ENCODE data around the gene ILRUN. TPM values are rescaled to one million over a fixed set of nuclear protein-coding genes. Genes with fewer than 3 reads are reported as not detected.

The ILRUN gene
- total and polyA plus RNA-seq, 9 of the 15 experiments (the other 6 are each of a cell fraction or from before 2014, with no cell fraction given), result 24.9 to 78.9 (median 53.4) TPM

DNA sequence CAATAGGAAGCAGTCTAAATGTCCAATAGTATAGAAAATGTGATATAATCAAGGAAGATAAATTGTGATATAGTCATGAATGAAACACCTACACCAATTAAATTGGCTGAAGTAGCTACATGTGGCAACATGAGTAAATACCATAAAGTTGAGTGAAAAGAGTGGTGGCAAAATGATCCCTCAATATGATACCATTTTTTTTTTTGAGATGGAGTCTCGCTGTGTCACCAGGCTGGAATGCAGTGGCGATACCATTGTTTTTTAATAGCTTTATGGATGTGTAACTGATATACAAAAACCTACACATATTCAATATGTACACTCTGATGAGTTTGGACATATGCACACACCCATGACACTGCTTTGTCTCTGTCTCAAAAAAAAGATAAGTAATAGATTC, 20.9 kb upstream of the ILRUN start:
- Histone ChIP-seq H3K27ac (ENCODE audit: extremely low read depth, low read depth, low read length) (no peak overlapping the region), H3K4me2 (ENCODE audit: insufficient read depth, low read length) (no peak overlapping the region), H3K9ac (ENCODE audit: insufficient read depth in 1 of 2, low read depth in 2 of 2, low read length in 2 of 2) (no peak overlapping the region), H3K9me1 (ENCODE audit: control insufficient read depth, insufficient read depth, low read length) (no peaks in the 10 kb centered on the region), H4K20me1 (replicated peaks; ENCODE audit: control insufficient read depth, insufficient read depth, low read length) (no peaks in the 10 kb centered on the region), H3K4me3 (no peak overlapping the region), H3K27me3 (ENCODE audit: control insufficient read depth in 2 of 2, insufficient read depth in 2 of 2, low read length in 2 of 2) (no peaks in the 10 kb centered on the region), H3K36me3 (ENCODE audit: control insufficient read depth, insufficient read depth, low read length) (no peaks in the 10 kb centered on the region), H3K9me3 (replicated peaks; ENCODE audit: control insufficient read depth, insufficient read depth, low read depth, low read length) (no peaks in the 10 kb centered on the region), H2AFZ (ENCODE audit: low read depth, low read length) (no peak overlapping the region), H3K79me2 (ENCODE audit: control insufficient read depth, insufficient read depth, low read length) (no peaks in the 10 kb centered on the region), H3K4me1 (replicated peaks in 1 of 2; ENCODE audit: control insufficient read depth in 2 of 2, insufficient read depth in 2 of 2, low read length in 2 of 2) (peaks cover 11 to 16% of the 10 kb centered on the region in 2 experiments)
- BruUV-seq (replicated peaks), result no TSS peak
- DNase-seq (ENCODE audit: extremely low read depth in 1 of 4, low spot score in 3 of 4) (no peak), ATAC-seq (no peak), FAIRE-seq (no peak)
- in situ Hi-C loops (cut with MboI) (no loop called here), intact Hi-C loops (cut with micrococcal nuclease) (no loop called here)
- 78% methylated on average over 2 of the region's 2 CpGs for WGBS (ENCODE audit: insufficient coverage, low coverage, missing lambda C conversion rate)
- POLR2A ChIA-PET, result interaction anchor here (0.7 to 1.6 kb wide), 3 partner anchors 10 to 546 kb away, joined by 3 to 8 read pairs (median 4); no protein-coding TSS in a partner anchor
- CTCF ChIA-PET (ENCODE audit: low intra/inter-chr PET ratio), result no interaction called here
- TF ChIP-seq PHB2 (IDR thresholded peaks at IDR 0.05; ENCODE audit: low read depth) (no peak), ZNF253 (CRISPR knock-in tag; conservative IDR thresholded peaks at IDR 0.05) (no peak), FOXK1 (CRISPR knock-in tag; IDR thresholded peaks at IDR 0.05; ENCODE audit: borderline replicate concordance) (no peak), NCOA2 (IDR thresholded peaks at IDR 0.05; ENCODE audit: partially characterized antibody in 2 of 2) (no peak), NFRKB (IDR thresholded peaks at IDR 0.05; ENCODE audit: low read depth) (no peak), ZBTB1 (CRISPR knock-in tag; IDR thresholded peaks at IDR 0.05; ENCODE audit: borderline replicate concordance, low read depth) (no peak)
- TF ChIP-seq, protein P1, sequence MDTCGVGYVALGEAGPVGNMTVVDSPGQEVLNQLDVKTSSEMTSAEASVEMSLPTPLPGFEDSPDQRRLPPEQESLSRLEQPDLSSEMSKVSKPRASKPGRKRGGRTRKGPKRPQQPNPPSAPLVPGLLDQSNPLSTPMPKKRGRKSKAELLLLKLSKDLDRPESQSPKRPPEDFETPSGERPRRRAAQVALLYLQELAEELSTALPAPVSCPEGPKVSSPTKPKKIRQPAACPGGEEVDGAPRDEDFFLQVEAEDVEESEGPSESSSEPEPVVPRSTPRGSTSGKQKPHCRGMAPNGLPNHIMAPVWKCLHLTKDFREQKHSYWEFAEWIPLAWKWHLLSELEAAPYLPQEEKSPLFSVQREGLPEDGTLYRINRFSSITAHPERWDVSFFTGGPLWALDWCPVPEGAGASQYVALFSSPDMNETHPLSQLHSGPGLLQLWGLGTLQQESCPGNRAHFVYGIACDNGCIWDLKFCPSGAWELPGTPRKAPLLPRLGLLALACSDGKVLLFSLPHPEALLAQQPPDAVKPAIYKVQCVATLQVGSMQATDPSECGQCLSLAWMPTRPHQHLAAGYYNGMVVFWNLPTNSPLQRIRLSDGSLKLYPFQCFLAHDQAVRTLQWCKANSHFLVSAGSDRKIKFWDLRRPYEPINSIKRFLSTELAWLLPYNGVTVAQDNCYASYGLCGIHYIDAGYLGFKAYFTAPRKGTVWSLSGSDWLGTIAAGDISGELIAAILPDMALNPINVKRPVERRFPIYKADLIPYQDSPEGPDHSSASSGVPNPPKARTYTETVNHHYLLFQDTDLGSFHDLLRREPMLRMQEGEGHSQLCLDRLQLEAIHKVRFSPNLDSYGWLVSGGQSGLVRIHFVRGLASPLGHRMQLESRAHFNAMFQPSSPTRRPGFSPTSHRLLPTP (IDR thresholded peaks at IDR 0.05; ENCODE audit: borderline replicate concordance, extremely low read depth, insufficient read length), result no peak
- TF ChIP-seq, protein P2, sequence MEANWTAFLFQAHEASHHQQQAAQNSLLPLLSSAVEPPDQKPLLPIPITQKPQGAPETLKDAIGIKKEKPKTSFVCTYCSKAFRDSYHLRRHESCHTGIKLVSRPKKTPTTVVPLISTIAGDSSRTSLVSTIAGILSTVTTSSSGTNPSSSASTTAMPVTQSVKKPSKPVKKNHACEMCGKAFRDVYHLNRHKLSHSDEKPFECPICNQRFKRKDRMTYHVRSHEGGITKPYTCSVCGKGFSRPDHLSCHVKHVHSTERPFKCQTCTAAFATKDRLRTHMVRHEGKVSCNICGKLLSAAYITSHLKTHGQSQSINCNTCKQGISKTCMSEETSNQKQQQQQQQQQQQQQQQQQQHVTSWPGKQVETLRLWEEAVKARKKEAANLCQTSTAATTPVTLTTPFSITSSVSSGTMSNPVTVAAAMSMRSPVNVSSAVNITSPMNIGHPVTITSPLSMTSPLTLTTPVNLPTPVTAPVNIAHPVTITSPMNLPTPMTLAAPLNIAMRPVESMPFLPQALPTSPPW (CRISPR knock-in tag; IDR thresholded peaks at IDR 0.05), result no peak
- TF ChIP-seq, protein P3, sequence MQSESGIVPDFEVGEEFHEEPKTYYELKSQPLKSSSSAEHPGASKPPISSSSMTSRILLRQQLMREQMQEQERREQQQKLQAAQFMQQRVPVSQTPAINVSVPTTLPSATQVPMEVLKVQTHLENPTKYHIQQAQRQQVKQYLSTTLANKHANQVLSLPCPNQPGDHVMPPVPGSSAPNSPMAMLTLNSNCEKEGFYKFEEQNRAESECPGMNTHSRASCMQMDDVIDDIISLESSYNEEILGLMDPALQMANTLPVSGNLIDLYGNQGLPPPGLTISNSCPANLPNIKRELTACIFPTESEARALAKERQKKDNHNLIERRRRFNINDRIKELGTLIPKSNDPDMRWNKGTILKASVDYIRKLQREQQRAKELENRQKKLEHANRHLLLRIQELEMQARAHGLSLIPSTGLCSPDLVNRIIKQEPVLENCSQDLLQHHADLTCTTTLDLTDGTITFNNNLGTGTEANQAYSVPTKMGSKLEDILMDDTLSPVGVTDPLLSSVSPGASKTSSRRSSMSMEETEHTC (IDR thresholded peaks at IDR 0.05), result no peak
- TF ChIP-seq, protein P4, sequence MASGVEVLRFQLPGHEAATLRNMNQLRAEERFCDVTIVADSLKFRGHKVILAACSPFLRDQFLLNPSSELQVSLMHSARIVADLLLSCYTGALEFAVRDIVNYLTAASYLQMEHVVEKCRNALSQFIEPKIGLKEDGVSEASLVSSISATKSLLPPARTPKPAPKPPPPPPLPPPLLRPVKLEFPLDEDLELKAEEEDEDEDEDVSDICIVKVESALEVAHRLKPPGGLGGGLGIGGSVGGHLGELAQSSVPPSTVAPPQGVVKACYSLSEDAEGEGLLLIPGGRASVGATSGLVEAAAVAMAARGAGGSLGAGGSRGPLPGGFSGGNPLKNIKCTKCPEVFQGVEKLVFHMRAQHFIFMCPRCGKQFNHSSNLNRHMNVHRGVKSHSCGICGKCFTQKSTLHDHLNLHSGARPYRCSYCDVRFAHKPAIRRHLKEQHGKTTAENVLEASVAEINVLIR (CRISPR knock-in tag; IDR thresholded peaks at IDR 0.05), result no peak
- TF ChIP-seq, protein P5, sequence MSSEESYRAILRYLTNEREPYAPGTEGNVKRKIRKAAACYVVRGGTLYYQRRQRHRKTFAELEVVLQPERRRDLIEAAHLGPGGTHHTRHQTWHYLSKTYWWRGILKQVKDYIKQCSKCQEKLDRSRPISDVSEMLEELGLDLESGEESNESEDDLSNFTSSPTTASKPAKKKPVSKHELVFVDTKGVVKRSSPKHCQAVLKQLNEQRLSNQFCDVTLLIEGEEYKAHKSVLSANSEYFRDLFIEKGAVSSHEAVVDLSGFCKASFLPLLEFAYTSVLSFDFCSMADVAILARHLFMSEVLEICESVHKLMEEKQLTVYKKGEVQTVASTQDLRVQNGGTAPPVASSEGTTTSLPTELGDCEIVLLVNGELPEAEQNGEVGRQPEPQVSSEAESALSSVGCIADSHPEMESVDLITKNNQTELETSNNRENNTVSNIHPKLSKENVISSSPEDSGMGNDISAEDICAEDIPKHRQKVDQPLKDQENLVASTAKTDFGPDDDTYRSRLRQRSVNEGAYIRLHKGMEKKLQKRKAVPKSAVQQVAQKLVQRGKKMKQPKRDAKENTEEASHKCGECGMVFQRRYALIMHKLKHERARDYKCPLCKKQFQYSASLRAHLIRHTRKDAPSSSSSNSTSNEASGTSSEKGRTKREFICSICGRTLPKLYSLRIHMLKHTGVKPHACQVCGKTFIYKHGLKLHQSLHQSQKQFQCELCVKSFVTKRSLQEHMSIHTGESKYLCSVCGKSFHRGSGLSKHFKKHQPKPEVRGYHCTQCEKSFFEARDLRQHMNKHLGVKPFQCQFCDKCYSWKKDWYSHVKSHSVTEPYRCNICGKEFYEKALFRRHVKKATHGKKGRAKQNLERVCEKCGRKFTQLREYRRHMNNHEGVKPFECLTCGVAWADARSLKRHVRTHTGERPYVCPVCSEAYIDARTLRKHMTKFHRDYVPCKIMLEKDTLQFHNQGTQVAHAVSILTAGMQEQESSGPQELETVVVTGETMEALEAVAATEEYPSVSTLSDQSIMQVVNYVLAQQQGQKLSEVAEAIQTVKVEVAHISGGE (CRISPR knock-in tag; IDR thresholded peaks at IDR 0.05), result no peak

Data from K562 (cell line).